GM12864 (cell line): ENCODE measurements around the gene PEX13.

ENCODE experiments used
- DNase-seq: peaks from one replicate; pipeline ENCODE4 v3.0.0-alpha.2; 2011; ENCODE audit warnings: low read depth
- H3K4me3 ChIP-seq: 2 replicates; pipeline ENCODE4 v1.5.1; 2011; ENCODE audit warnings: mild to moderate bottlenecking, low read depth, low read length, control low read depth
- TF ChIP-seq, protein P1 (sequence below): IDR thresholded peaks from 2 replicates; pipeline ENCODE4 v1.5.1; 2011; ENCODE audit warnings: low read depth, mild to moderate bottlenecking, moderate library complexity, low read length, control low read depth, inconsistent platforms; ENCODE audit errors: missing control alignments

PEX13 gene

DNA sequence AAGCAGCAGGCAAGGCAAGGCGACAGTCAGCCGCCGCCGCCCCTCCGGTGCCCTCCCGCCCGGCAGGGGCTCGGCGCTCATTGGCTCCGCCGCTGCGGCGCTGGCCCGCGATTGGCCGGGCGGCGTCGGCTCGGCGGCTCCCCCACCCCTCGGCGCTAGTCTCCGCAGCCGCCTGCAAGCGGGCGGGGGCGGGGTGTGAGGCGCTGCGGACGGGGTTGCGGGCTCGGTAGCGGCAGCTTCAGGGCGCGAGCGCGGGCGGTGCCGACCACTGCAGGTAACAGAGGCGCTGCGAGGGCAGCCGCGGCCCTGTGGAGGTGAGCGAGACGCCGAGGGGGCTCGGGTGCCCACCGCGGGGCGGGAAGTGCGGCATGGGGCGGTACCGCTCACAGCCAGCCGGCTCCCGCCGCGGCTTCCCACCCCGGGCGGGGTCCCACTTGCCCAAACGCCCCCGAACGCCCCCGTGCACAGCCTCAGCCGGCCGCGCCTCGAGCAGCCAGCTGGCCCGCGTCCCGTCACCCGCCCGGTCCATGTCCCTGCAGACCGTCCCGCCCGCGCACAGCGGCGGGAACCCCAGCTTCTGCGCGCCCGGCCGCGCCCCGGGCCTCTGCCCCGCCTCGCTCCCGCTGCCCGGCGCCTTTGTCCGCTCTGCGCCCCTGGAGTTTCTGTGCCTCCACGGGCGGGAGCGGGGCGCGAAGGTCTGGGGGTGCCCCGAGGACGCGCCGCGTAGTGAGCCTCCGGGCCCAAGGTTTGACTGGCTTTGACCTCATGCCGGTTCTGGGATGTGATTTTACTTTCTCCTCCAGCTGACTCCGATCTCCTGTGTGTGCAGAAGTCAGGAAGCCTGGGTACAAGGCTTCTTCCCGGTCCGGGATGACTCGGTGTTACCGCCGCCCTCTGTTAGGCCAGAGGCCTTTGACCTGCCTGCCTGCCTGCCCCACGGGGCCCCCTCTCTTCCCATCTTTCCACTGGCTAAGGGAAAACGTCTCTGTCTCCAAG is 48.5 kb downstream of the PEX13 start, which contains the start of gene SANBR:
Gene SANBR (plus strand): TSS at position 158 of the 996 bp plus-strand sequence. CDS start 4,480 bp downstream, outside the sequence.
- H3K4me3 ChIP-seq = peak within 1 kb of the TSS; percentile 76
- TF ChIP-seq, protein P1, sequence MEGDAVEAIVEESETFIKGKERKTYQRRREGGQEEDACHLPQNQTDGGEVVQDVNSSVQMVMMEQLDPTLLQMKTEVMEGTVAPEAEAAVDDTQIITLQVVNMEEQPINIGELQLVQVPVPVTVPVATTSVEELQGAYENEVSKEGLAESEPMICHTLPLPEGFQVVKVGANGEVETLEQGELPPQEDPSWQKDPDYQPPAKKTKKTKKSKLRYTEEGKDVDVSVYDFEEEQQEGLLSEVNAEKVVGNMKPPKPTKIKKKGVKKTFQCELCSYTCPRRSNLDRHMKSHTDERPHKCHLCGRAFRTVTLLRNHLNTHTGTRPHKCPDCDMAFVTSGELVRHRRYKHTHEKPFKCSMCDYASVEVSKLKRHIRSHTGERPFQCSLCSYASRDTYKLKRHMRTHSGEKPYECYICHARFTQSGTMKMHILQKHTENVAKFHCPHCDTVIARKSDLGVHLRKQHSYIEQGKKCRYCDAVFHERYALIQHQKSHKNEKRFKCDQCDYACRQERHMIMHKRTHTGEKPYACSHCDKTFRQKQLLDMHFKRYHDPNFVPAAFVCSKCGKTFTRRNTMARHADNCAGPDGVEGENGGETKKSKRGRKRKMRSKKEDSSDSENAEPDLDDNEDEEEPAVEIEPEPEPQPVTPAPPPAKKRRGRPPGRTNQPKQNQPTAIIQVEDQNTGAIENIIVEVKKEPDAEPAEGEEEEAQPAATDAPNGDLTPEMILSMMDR = no peak
- peak; percentile 37 for DNase-seq

GRCh38 chr2:61074100-61074499 is 56.6 kb downstream of the PEX13 start:
- DNase-seq = no peak
- H3K4me3 ChIP-seq = no peak overlapping the region
- TF ChIP-seq, protein P1 = no peak

DNA sequence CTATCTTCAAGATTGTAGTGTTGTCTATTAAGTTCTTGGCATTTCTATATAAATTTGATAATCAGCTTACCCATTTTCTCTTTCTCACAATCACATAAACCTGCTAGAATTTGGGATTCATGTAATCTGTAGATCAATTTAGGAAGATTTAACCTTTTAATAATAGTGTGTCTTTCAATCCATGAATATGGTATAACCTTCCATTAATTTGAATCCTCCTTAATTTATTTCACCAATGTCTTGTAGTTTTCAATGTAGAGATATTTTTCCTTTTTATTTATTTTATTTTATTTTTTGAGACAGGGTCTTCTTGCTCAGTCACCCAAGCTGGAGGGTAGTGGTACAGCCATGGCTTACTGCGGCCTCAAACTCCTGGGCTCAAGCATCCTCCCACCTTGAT is 68.4 kb downstream of the PEX13 start:
- TF ChIP-seq, protein P1 = no peak
- DNase-seq = no peak

GRCh38 chr2:61089797-61090196 is 72.3 kb downstream of the PEX13 start:
- DNase-seq = no peak
- TF ChIP-seq, protein P1 = no peak

More for the DNA sequence above, 68.4 kb downstream of the PEX13 start:
- no peak overlapping the region for H3K4me3 ChIP-seq

GRCh38 chr2:61090386-61090921 is 72.9 kb downstream of the PEX13 start:
- no peak for DNase-seq

More at GRCh38 chr2:61089797-61090196, 72.3 kb downstream of the PEX13 start:
- no peak overlapping the region for H3K4me3 ChIP-seq

DNA sequence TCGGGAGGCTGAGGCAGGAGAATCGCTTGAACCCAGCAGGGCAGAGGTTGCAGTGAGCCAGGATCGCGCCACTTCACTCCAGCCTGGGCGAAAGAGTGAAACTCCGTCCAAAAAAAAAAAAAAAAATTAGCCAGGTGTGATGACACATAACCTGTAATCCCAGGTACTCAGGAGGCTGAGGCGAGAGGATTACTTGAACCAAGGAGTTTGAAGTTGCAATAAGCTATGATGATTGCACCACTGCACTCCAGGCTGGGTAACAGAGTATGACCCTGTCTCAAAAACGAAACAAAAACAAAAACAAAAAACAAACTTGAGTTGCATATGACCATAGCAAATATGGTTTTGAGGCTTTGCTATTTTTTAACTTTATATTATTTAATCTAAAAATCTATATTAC is 74.0 kb downstream of the PEX13 start:
- TF ChIP-seq, protein P1 = no peak
- no peak overlapping the region for H3K4me3 ChIP-seq
- no peak for DNase-seq

More at GRCh38 chr2:61090386-61090921, 72.9 kb downstream of the PEX13 start:
- no peak overlapping the region for H3K4me3 ChIP-seq
- TF ChIP-seq, protein P1 = no peak
